A673 (cell line): ENCODE results near the gene OR4F15.

Experiments
- CTCF ChIP-seq: fragments of 300-800, 200-600 bp; sonication (generic); conservative IDR thresholded peaks from 2 replicates; pipeline ENCODE4 v1.5.1; 2017; ENCODE audit warnings: low read depth, mild to moderate bottlenecking, antibody characterized with exemption, low read length, moderate library complexity, mixed read lengths
- EZH2 ChIP-seq: fragments of 200-600 bp; sonication (generic); IDR thresholded peaks from 2 replicates; pipeline ENCODE4 v1.6.1; 2017; ENCODE audit warnings: borderline replicate concordance, low read depth, mild to moderate bottlenecking, mixed read lengths, antibody characterized with exemption, low read length; ENCODE audit not compliant: poor library complexity, severe bottlenecking

GRCh38 chr15:101811902-101812301, at the start of gene OR4F15:
- TF ChIP-seq CTCF (no peak), EZH2 (no peak)
